Renal pelvis (tissue), 4 donors: ENCODE results near the gene DAP. TPM values are rescaled to one million over a fixed set of nuclear protein-coding genes. Genes with fewer than 3 reads are reported as not detected.

Experiments
- DNase-seq: peaks from one replicate; pipeline ENCODE4 v3.0.0-alpha.2; 2013
- polyA plus RNA-seq, 3 donors: library from polyadenylated mRNA; unstranded; fragments of 120-200 nt; gene quantifications; one replicate each; pipeline ENCODE4 v1.2.1, GENCODE V29; 2013; ENCODE audit not compliant: insufficient read length in 3 of 3

The DAP gene
- polyA plus RNA-seq, 3 donors, result 112 to 123 (median 115) TPM

DNA sequence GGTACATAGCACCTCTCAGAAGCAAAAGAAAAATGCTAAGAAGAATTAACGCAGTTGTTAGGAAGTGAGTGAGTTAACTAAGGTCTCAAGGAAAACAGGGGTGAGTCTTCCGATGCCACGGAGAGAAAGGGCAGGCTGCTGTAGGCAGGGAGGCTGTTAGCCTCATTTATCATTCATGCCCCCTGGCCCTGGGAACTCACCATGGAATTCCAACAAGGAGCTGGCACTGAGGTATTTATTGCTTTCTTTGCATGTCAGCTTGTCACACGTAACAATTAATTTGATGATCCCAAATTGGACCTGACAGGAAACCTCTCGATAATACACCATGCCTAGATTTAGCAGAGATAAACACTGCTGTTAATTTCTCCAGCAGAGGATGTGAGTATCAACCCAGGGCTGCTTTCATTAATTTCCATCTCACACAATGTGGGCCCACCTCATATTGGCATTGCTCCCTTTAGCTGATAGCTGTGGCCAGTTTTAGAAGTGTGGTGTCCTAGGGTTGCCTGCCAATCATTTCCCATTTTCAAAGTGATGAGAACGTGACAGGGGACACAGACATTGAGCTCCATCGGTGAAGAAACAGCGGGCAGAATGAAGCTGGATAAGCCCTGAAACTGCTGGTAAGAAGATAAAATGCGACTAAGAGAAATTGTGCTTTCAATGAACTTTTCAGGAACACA lies 45.3 kb downstream of the DAP start:
- no peak for DNase-seq

DNA sequence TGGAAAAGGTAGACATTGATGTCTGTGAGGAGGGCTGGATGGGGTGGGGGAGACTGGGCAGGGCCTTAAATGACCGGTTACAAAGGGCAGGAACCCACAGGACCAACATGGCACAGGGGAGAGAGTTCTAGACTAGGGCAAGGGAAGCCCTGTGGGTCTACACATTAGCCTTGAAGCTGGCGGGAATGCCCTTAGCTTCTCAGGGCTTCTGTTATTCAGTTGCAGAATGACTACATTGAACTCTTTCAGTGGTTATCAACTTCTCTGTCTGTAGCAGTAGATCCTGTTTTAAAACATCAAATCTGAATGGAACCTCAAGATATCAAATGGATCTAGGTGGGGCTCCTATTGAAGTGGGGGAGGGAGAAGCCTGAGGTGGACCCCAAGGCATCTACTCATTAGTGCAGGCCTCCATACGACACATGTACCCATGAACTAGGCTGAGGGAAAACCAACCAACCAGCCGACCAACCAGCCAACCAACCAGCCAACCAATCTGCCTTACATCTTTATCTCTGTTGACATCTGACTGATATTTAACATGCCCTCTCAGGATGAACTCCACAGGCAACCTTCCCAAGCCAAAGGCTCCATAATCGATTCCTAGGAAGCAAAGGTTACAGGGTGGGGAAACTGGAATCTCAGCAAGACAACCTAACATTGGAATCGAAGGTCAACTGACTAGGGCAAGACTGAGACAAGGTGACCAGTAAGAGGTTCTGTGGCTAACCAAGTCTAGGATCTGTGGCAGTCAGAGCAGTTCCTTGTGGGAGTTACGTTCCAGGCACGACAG lies 48.3 kb downstream of the DAP start:
- no peak for DNase-seq

DNA sequence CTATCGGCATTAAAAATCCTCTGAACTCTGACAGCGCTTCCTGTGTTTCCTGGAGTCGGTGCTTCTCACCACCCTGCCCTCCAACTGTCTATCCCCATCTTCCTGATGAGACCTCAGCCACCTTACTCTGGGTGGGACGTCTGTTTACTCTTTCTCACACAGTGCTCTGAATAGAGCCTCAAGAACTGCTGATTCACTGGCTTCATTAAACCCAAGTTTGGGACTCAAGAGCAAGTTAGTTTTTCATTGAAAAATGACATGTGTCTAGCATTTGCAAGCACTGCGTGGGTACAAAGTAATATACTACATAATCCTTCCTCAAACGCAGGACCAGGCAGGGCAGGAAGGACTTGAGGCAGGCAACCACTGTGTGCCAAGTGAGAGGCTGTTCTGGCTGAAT lies 49.5 kb downstream of the DAP start:
- no peak for DNase-seq

DNA sequence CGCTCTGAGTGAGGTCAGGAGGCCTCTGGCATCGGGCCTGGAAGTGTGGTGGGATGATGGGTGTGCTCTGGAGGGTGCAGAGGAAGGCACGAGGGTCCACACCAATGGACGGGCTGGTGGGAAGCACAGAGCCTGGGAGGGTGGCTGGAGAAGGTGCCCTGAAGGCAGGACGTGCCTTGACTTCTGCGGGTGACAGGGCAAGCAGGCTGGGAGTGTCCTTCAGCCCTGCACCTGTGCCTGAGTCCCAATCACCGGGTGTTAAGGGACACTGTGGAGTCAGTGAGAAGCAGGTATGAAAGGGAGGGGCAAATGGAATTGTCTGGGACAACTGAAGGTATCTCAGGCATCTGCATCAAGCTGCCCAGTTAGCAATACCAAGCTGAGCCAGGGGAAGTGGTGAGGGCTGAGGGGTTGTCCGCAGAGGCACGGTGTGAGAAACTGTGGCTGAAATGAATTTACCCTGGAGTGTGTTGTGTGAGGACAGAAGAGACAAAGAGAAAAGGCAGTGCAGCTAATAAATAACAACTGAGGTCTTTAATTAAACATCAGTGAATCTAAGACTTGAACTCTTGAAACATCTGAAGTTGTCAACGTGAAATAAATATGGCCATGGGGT lies 50.4 kb downstream of the DAP start:
- no peak for DNase-seq

DNA sequence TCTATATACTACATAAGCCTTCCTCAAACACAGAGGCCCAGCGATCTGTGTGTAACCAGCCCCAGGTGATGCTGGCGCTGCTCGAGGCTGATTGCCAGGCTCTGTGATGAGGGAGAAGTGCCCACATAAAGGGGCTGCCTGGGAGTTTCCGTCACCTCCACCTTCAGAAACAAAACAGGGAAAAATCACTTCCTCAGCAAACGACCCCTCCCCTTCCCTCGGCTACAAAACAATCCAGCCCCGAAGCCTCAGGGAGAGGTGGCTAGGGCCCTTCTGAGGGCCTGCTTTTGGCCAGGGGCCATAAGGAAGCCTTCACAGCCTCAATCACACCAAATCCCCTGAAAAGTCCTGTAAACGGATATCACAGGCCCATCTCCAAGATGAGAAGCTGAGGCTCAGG lies 51.1 kb downstream of the DAP start:
- DNase-seq, result no peak

DNA sequence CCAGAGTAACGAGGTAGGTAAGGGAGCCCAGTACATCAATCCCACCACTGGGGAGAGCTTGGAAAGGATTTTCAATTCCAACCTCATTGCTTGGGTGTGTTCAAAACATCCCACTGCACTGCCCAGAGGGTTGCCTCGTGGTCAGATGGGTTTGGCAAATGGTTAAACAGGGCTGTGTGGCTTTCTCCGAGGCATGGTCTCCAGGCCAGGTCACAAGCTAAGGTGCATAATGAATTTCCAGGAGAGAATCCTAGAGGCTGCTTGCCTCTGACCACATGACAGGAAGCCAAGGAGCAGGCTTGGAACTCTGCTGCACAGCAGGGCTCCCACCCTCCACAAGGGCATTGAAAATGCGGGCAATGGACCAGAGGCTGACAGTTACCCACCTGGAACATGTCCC lies 51.6 kb downstream of the DAP start:
- DNase-seq, result no peak

DNA sequence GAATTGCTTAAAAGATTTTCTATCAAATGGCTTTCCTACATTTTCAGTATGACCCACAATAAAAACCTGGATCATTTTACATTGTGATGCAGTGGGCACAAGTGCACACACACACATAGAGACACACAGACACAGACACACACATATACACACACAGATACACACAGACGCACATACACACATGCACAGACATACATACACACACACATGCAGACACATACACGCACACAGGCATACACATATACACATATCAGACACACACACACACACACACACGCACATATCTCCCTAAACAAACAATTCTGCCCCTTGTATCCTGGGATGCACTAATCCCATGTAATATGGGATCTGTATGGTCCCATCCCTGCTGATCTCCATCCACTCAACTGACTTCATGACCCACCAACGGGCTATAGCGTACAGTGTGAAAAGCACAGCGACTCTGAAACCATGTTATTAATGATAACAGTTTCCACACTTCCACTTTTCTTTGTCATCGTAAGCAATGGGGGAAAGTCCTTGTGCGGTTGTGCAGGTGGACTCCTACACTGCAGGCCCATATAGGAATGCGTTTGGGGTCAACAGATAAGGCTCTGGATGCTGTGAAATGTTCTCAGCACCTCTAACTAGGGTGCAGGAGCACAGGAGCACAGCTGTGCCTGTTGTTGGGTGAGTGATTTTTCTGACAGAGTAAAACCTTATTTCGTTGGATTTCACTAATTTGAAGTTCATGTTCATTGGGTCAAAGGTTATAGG lies 52.7 kb downstream of the DAP start:
- no peak for DNase-seq

DNA sequence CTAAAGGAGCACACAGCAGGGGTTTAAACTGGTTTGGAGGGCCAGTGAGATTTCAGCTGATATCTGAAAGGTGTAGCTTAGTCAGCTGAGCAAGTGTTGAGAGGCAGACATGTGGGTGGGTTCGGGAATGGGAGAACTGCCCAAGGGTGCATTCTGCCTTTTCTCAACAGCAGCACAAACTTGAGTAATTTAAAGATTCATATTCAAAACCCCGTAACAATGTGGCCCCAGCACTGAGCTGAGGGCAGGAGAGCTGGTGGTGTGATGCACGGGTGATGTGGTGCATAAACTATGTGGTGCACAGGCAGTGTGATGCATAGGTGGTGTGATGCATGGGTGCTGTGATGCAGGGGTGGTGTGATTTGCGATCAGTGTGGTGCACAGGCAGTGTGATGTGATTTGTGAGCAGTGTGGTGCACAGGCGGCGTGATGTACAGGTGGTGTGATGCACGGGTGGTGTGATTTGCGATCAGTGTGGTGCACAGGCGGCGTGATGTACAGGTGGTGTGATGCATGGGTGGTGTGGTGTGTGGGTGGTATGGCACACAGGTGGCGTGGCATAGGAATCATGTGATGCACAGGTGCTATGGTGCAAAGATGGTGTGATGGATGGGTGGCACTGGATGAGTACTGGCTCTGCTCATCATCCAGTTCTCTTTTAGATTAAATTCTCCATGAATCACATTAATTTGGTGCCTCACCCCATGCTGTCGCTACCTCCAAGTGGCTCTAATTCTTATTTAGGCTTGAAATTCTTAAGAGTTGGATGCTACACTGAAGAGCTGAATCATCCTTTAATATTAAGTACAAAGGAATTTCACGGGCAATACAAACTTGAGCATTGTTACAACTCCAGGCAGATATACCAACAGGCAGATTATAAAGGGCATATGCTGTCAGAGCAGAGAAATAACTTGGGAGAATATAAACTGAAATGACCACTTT lies 53.6 kb downstream of the DAP start:
- DNase-seq, result no peak

DNA sequence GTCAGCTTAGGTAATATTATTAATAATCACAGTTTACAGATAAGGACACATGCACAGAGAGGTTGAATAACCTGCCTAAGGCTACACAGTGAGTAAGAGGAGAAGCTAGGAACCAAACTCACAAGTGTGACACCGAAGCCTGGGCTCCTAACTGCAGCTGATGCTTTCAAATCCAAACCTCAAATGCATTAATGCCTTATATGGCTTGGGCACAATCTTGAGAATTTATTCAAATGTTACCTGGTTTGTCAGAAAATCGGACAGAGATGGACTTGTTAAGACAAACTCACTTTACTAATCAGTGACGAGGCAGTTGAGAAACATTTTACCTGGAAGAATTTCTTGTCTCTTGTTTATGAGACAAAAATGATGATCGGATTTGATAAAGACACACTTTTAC lies 54.7 kb downstream of the DAP start:
- DNase-seq, result no peak

DNA sequence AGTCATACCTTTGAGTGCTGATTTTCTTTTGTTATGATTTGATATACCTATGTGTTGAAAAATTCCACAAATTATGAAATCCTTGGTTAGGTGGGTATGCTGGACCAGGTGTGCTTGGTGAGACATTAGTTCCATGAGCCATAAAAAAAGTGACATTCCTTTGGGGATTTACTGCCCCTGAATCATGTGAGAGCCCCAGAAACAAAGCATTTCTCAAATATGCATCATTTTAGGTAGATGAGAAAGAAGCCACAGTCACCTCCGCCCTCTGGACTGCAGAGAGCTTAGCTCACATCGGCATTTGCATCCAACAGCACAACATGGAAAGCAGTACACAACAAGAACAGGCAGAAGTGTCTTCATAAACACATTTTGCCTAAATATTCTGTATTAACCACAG lies 55.3 kb downstream of the DAP start:
- no peak for DNase-seq

DNA sequence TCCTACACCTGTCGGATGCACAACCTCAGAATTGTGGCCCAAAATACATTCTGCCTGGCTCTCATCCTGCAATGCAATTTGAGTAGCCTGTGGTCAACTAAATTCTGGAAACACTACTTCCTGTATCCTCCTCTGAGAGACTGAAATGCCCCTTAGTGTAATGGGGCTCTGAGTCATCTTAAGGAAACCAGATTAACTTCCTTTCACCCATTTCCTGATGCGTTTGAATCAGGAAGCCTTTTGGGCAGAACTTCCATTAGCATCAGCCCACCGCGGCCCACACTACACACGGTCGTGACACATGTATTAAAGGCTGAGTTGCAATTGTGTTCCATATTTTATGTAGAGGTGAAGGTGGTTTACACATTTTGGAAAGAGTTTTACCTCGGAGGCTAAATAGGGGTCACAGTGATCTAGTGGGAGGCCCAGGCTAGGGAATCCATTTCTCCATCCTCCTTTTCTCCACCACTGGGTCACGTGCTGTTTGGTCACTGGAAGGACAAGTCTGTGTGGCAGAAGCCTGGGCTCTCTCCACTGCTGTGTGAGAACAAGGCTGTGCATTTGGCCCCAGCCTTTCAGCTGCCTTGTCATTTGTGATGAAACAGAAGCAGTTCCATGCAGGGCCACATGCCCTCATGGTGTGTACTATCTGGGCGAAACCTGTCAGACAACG lies 55.9 kb downstream of the DAP start:
- DNase-seq, result no peak

DNA sequence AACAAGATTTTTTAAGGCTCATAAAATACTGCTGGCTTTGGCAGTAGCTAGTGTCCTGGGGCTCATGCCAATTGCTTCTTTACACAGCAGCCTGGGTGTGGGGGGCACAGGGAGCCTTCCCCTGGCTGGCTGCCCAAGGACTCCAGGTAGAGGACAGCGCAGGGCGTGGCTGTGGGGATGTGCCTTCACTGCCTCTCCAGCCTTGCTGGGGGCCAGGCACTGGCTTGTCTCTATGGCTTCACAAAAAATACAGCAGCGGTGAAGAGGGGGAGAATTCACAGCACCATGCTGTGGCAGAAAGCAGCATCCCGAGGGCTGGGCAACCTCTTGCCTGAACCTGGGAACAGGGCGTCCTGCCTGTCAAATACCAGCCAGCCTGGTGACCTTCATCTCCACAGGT lies 57.4 kb downstream of the DAP start:
- DNase-seq, result no peak

DNA sequence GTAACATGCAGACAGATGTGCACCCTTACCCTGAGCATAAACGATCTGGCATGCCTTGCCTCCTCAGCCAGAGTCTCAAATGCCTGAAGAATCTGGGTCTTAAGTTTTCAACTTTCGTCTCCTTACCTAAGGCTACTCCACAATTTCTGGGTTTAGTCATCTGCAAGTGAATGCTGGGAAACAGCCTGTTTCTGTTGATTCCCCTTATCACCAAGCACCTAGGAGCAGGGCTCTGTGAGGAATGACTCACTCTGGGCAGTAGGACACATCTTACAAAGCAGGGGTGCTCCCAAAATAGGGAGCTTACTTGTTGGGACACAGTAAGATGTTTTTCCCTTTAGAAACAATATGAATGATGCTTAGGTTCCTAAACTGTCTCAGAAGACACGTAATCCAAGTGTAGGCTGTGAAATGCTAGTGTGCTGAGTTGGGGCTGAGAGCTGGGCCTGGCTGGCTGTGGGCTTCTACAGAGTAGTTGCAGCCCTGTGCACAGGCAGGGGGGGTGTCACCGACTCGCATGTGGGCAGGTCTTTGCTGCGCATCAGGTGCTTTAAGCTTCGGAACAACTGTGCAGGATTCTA lies 58.0 kb downstream of the DAP start:
- DNase-seq, result no peak

DNA sequence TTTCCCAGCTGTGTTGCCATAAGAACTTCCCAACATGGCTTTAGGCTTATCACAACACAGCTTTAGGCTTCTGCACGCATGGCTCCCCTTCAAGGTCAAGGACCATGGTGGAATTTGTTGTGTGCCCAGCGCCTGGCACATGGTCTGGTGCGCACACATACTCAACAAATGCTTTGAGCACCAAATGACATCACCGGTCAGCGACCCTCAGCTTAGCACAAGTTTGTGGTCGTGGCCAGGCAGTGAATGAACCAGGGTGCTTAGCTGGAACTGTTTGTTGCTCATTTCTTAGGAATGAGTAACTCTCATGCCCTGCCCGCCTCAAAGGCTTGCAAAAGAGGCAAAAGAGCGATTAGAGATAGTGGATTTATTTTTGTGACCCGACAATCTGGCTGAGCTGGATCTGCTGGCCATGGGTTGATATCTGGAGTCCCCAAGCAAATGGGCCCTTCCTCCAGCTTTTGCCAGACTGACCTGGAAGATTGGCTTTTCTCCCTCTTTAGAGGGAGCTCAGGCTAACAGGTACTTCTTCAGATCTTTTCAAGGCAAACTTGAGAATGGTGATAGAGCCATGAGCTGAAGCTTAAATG lies 58.9 kb downstream of the DAP start:
- DNase-seq, result peak; percentile 4

DNA sequence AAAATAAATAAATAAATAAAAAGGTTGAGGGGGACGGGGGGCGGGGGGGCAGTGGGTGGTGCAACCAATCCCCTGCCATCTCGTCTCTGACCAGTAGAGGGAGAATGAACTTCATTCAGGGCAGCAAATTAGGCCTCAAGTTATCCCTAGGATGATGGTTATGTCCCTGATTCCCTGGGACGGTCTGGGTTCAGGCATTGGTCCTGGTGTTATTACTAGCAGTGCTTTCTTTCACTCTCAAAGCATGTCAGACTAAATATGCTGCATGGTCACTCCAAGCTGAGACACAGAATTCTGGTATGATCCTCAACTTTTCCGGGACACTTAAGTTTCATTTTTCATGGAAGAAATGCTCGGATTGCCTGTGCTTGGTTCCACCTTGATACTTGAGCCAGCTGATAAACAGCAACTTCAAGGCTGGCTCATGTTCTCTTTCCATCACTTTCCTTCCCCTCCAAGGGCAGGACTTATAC lies 59.4 kb downstream of the DAP start:
- DNase-seq, result peak; percentile 19

DNA sequence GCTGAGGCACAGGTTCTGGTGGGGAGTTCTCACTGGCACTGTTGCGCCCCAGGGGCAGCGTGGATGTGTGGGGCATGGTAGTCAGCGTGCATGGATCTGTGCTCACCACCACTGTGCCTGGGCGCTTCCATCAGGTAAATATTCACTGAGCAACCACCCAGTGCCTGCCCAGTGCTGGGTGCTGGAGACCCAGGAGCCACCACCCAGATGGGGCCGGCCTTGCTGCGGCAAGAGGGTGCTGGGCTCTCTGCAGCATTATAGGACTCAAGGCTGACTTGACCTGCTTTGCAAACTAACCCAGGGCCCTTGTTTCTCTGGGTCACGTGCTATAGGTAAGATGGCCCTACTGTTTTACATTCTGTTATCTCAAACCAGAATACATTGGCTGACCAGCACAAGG lies 60.5 kb downstream of the DAP start:
- no peak for DNase-seq

DNA sequence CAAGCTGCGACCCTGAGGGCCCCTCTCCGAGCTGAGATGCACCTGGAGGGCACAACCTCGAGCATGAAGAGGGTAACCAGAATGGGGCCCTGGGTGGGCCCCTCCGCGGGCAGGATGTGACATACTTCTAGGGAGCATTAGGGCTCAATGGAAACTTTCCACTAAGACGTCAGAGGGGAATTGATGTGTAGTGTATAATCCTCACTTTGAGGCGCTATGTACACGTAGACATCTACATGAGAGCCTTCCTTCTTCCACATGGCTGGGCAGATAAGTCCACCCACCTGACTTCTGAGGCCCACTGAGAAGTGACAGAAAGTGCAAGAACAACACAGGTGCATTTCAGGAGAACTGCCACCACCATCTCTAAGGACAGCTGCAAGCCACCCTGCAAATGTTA lies 61.0 kb downstream of the DAP start:
- no peak for DNase-seq

DNA sequence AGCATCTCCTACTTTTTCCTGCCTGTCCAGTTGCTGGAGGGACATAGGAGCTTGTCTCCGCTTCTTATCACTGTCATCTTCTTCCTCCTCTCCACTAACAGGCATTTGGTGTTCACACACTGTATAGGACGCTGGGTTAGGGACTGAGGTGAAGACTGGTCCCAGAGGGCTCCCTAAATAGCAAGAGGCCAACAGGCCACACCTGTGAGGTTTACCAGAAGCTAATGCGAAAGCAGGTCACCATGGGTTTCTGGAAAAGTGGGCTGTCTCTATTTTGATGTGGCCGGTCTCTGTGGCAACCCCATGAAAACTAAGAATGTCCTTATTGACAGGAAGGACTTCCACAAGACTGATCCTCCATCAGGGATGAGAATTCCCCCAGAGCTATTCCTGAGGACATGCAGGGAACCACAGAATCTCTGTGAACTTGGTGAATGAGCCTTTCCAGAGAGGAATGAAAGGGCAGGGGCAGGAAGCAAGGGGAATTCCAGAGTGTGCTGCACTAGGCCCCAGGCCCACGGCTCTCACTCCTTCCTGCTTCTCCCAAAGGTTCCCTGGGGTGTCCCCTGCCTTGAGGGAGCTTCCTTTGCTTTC lies 61.7 kb downstream of the DAP start:
- DNase-seq, result no peak

DNA sequence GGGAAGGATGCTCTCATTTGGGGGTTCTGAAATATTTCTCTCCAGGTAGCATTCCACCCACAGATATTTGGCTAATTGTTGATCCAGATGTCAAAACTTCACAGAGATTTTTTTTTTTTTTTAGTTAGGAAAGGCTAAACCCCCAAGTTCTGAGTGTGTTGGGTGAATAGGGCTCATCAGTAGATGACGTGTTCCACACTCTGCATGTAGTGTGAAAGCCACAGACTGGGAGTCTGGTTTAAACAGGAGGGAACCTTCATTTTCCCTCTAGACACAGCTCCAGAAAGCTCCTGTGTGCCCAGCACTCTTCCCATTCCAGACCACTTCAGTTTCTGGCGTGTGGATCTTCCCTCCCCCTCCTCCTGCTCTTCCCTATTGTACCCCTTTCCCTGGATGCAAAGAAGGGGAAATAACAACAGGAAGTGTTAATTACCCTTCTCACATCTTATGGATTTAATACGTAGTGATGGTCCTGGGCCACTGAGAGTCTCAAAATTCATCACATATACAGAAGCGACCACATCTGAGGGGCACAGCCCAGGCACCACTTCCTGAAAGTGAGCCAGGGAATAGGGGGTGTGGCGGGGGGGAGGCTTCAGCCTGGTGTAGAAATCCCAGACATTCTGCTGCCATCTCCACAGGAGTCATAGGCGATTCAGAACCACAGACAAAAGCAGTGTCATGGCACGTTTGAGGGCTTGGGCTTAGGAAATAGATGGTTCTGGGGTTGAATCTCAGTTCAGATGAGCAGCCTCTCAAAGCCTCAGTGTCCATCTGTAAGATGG lies 65.1 kb downstream of the DAP start:
- DNase-seq, result no peak
